Endothelial cell of umbilical vein (primary cell): ENCODE measurements around the gene KIAA0232. TPM values are rescaled to one million over a fixed set of nuclear protein-coding genes. Genes with fewer than 3 reads are reported as not detected.

Experiments
- BruUV-seq: library from RNA; stranded (reverse); fragments of 400-500 nt; replicated peaks from 2 replicates; lab custom pipeline; 2021; lab: Mats Ljungman, UMichigan
- CTCF ChIA-PET: fragments of 300-600, 350-600 bp; sonication (Branson Sonifier 250); formaldehyde crosslinking; loops from one replicate; lab custom pipeline; 2021; ENCODE audit warnings: antibody characterized with exemption, inconsistent platforms; lab: Charles Lee
- POLR2A ChIA-PET: fragments of 300-600, 350-600 bp; sonication (Branson Sonifier 250); formaldehyde crosslinking; loops from one replicate; lab custom pipeline; 2021; ENCODE audit warnings: antibody characterized with exemption, inconsistent platforms; lab: Charles Lee
- DNase-seq: peaks from one replicate; pipeline ENCODE4 v3.0.0-alpha.2; 2011; ENCODE audit warnings: low read depth, low spot score
- FAIRE-seq: peaks from 2 replicates; lab custom pipeline; 2011; peaks lifted over from hg19 to GRCh38; lab: Jason Lieb, UNC
- H2AFZ ChIP-seq: 2 replicates; pipeline ENCODE4 v1.6.0; 2012; ENCODE audit warnings: low read depth, low read length, control low read depth, inconsistent platforms
- H3K27ac ChIP-seq: 2 replicates; pipeline ENCODE4 v1.5.1; 2011; ENCODE audit warnings: low read depth, mild to moderate bottlenecking, control low read depth, low read length, moderate library complexity; ENCODE audit not compliant: insufficient read depth
- H3K27me3 ChIP-seq, 2 experiments: 2 replicates each; pipeline versions ENCODE4 v1.6.0 to v1.6.1; 2011; ENCODE audit warnings: low read length in 2 of 2, mixed read lengths in 1 of 2; ENCODE audit not compliant: control insufficient read depth in 2 of 2, insufficient read depth in 2 of 2
- H3K36me3 ChIP-seq, 2 experiments: 2 replicates in 1 of 2; 3 replicates in 1 of 2; pipeline ENCODE4 v1.5.1; 2011; ENCODE audit warnings: low read length in 2 of 2, mild to moderate bottlenecking in 1 of 2, moderate library complexity in 1 of 2; ENCODE audit not compliant: control insufficient read depth in 2 of 2, insufficient read depth in 2 of 2; ENCODE audit errors: extremely low read depth in 1 of 2
- H3K4me1 ChIP-seq: 3 replicates; pipeline ENCODE4 v1.5.1; 2011; ENCODE audit warnings: mild to moderate bottlenecking, low read length; ENCODE audit not compliant: control insufficient read depth, insufficient read depth; ENCODE audit errors: extremely low read depth
- H3K4me2 ChIP-seq: 2 replicates; pipeline ENCODE4 v1.6.1; 2011; ENCODE audit warnings: low read length, control low read depth, mixed read lengths; ENCODE audit not compliant: insufficient read depth
- H3K4me3 ChIP-seq, 3 experiments: fragments of 200-600 bp in 1 of 3; sonication (generic), shearing (Covaris generic) in 1 of 3; replicated peaks in 1 of 3; 2 replicates each; pipeline ENCODE4 v1.5.1; 2011 to 2016; ENCODE audit warnings: control low read depth in 3 of 3, low read length in 3 of 3, mild to moderate bottlenecking in 2 of 3, inconsistent platforms in 1 of 3, low read depth in 1 of 3, moderate library complexity in 1 of 3; ENCODE audit not compliant: insufficient read depth in 1 of 3
- H3K79me2 ChIP-seq: 2 replicates; pipeline ENCODE4 v1.6.0; 2012; ENCODE audit warnings: low read length, inconsistent platforms; ENCODE audit not compliant: control insufficient read depth, insufficient read depth
- H3K9ac ChIP-seq: replicated peaks from 2 replicates; pipeline ENCODE3; 2011; ENCODE audit warnings: low read length, control low read depth; ENCODE audit not compliant: insufficient read depth; ENCODE audit errors: extremely low read depth
- H3K9me1 ChIP-seq: replicated peaks from 3 replicates; pipeline ENCODE4 v1.6.0; 2011; ENCODE audit warnings: mild to moderate bottlenecking, low read length; ENCODE audit not compliant: control insufficient read depth, insufficient read depth; ENCODE audit errors: extremely low read depth
- H3K9me3 ChIP-seq: replicated peaks from 2 replicates; pipeline ENCODE4 v1.5.1; 2012; ENCODE audit warnings: low read length, inconsistent platforms; ENCODE audit not compliant: control insufficient read depth, insufficient read depth
- H4K20me1 ChIP-seq: replicated peaks from 2 replicates; pipeline ENCODE3; 2011; ENCODE audit warnings: mild to moderate bottlenecking, low read length; ENCODE audit not compliant: control insufficient read depth, insufficient read depth; ENCODE audit errors: extremely low read depth
- EZH2 ChIP-seq: IDR thresholded peaks from 2 replicates; pipeline ENCODE4 v1.6.1; 2012; ENCODE audit warnings: borderline replicate concordance, low read depth, mild to moderate bottlenecking, moderate library complexity, low read length, inconsistent platforms; ENCODE audit not compliant: severe bottlenecking
- FOS ChIP-seq: IDR thresholded peaks from 2 replicates; pipeline ENCODE4 v1.6.1; 2011; ENCODE audit warnings: mild to moderate bottlenecking, low read length, moderate library complexity, borderline replicate concordance; ENCODE audit not compliant: insufficient read depth
- GATA2 ChIP-seq: IDR thresholded peaks from 2 replicates; pipeline ENCODE4 v1.7.0; 2011; ENCODE audit warnings: low read depth, mild to moderate bottlenecking, moderate library complexity, mixed read lengths, low read length; ENCODE audit not compliant: insufficient read length, insufficient read depth
- JUN ChIP-seq: IDR thresholded peaks from 2 replicates; pipeline ENCODE4 v1.6.1; 2011; ENCODE audit warnings: borderline replicate concordance, low read depth; ENCODE audit not compliant: insufficient read length, insufficient read depth
- MYC ChIP-seq: IDR thresholded peaks from one replicate; pipeline ENCODE4 v1.6.1; 2011; ENCODE audit warnings: mild to moderate bottlenecking, low read depth, low read length
- POLR2A ChIP-seq: IDR thresholded peaks from 2 replicates; pipeline ENCODE4 v1.6.1; 2012; ENCODE audit warnings: low read depth, mild to moderate bottlenecking, control low read depth, low read length
- POLR2AphosphoS5 ChIP-seq: IDR thresholded peaks from 2 replicates; pipeline ENCODE4 v1.6.1; 2012; ENCODE audit warnings: low read depth, mild to moderate bottlenecking, control low read depth, low read length, moderate library complexity; ENCODE audit not compliant: insufficient read depth
- dilution Hi-C: fragments of 300-500 bp; cut with MboI; formaldehyde crosslinking; loops from one replicate; pipeline ENCODE4 v1.15.0; 2019; ENCODE audit warnings: low sequenced_read_pairs; ENCODE audit not compliant: extremely low pct_ligation_motif_present
- intact Hi-C: fragments of 100-400 bp; cut with micrococcal nuclease; formaldehyde crosslinking; loops from one replicate; pipeline ENCODE4 v1.10.0; 2022
- polyA plus RNA-seq, 4 experiments: library from polyadenylated mRNA; depleted of rRNA in 3 of 4; stranded (reverse) in 3 of 4; unstranded in 1 of 4; fragments of >200 nt; gene quantifications; 2 replicates each; pipeline versions ENCODE4 v1.2.1 to v1.2.3, GENCODE V29; 2011 to 2012; ENCODE audit warnings: missing spikeins in 1 of 4
- total RNA-seq: library from RNA; stranded (reverse); gene quantifications from 2 replicates; pipeline ENCODE4 v1.2.3, GENCODE V29; 2021
- TF ChIP-seq, protein P1 (sequence below): IDR thresholded peaks from 2 replicates; pipeline ENCODE4 v1.6.1; 2011; ENCODE audit not compliant: insufficient read depth, insufficient read length
- TF ChIP-seq, protein P2 (sequence below), 2 donors: IDR thresholded peaks; 1 replicate in 1 of 2; 2 replicates in 1 of 2; pipeline ENCODE4 v1.5.1; 2011; ENCODE audit warnings: low read length in 2 of 2, mild to moderate bottlenecking in 2 of 2, moderate library complexity in 2 of 2, control low read depth in 1 of 2, inconsistent platforms in 1 of 2, low read depth in 1 of 2; ENCODE audit not compliant: insufficient read depth in 1 of 2; ENCODE audit errors: extremely low read depth in 1 of 2

The KIAA0232 gene
- total and polyA plus RNA-seq, 2 donors (not counting 3 experiments of a cell fraction or from before 2014, with no cell fraction given) = 5.3 to 18.4 TPM

DNA sequence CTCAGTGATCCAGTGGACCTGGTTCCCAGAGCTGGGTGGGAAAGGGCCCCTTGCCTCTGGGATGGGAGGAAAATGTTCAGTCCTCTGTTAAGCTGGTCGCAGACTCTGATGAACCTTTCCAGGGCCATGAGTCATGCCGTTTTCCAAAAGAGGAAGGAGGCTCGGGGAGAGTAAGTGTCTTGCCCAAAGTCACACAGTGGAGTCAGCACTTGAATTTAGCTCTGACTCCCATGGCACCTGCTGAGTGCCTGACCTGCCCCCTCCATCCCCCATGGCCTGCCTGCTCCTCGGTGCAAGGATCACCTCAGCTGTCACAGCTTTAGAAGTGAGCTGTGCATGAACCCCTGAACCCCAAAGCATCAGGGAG lies 14.0 kb upstream of the KIAA0232 start:
- intact Hi-C loops (no loop called here), dilution Hi-C loops (no loop called here)
- Histone ChIP-seq H3K4me2 (no peak overlapping the region), H3K4me1 (no peaks in the 10 kb centered on the region), H3K9me3 (no peaks in the 10 kb centered on the region), H3K9me1 (no peaks in the 10 kb centered on the region), H3K36me3 (no peaks in the 10 kb centered on the region), H3K79me2 (no peaks in the 10 kb centered on the region), H3K9ac (no peak overlapping the region), H3K4me3 (no peak overlapping the region), H4K20me1 (no peaks in the 10 kb centered on the region), H3K27ac (no peak overlapping the region), H3K27me3 (peaks cover 7 to 13% of the 10 kb centered on the region in 2 experiments), H2AFZ (no peak overlapping the region)
- TF ChIP-seq GATA2 (no peak), EZH2 (no peak), JUN (no peak), FOS (no peak), MYC (no peak), POLR2AphosphoS5 (no peak), POLR2A (no peak)
- TF ChIP-seq, protein P1, sequence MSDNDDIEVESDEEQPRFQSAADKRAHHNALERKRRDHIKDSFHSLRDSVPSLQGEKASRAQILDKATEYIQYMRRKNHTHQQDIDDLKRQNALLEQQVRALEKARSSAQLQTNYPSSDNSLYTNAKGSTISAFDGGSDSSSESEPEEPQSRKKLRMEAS = no peak
- TF ChIP-seq, protein P2, sequence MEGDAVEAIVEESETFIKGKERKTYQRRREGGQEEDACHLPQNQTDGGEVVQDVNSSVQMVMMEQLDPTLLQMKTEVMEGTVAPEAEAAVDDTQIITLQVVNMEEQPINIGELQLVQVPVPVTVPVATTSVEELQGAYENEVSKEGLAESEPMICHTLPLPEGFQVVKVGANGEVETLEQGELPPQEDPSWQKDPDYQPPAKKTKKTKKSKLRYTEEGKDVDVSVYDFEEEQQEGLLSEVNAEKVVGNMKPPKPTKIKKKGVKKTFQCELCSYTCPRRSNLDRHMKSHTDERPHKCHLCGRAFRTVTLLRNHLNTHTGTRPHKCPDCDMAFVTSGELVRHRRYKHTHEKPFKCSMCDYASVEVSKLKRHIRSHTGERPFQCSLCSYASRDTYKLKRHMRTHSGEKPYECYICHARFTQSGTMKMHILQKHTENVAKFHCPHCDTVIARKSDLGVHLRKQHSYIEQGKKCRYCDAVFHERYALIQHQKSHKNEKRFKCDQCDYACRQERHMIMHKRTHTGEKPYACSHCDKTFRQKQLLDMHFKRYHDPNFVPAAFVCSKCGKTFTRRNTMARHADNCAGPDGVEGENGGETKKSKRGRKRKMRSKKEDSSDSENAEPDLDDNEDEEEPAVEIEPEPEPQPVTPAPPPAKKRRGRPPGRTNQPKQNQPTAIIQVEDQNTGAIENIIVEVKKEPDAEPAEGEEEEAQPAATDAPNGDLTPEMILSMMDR (IDR thresholded peaks at IDR 0.05; ENCODE audit: extremely low read depth in 1 of 2, insufficient read depth in 1 of 2, low read depth in 1 of 2, low read length in 2 of 2) = no peak
- DNase-seq (no peak), FAIRE-seq (no peak)
- CTCF ChIA-PET = interaction anchor here (0.6 to 2.3 kb wide), 3 partner anchors 9 to 48 kb away, joined by 3 to 13 read pairs (median 8); no protein-coding TSS in a partner anchor
- POLR2A ChIA-PET = no interaction called here
- no TSS peak for BruUV-seq
